GM19452 (cell line): Measurements from ENCODE around the gene STMN3.
"Not testable (repeated sequence)": the region's sequence is repeated elsewhere in the genome, so short reads cannot be mapped to it uniquely, and the experiment has no call there.

Experiments
- ATAC-seq: cut with Tn5 transposase; IDR thresholded peaks from one replicate; pipeline ENCODE4 v1.9.1; 2021; ENCODE audit not compliant: unreplicated experiment

The STMN3 gene

DNA sequence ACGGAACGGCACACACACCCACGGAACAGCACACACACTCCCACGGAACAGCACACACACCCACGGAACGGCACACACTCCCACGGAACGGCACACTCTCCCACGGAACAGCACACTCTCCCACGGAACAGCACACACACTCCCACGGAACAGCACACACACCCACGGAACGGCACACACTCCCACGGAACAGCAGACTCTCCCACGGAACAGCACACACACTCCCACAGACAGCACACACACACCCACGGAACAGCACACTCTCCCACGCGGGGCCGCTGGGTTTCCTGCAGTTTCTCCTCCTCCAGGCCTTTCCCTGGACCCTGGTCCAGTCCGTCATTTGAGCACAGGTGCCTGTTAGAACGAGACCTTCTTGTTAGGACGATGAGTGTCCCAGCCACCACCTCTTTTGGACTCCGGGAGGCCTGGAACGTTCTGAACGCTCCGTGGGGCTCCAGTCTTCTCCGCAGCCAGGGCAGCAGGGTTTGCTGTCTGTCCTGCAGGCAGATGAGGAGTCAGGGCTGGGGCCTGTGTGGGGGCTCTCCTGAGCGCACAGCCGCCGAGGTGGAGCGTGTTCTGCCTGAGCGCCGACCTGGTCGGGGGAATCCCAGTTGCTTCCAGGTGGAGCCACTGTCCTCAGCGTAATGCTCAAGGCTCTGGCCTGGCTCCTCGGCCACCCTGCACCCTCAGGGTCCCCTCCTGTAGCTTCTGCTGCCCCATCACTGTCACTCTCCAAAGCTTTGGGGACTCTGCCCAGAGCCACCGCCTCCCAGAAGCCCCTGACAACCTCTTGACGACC is 25.6 kb upstream of the STMN3 start:
- ATAC-seq: no peak

GRCh38 chr20:63678071-63678470 is 24.8 kb upstream of the STMN3 start:
- no peak for ATAC-seq

GRCh38 chr20:63675681-63676368 is 22.6 kb upstream of the STMN3 start:
- no peak for ATAC-seq

GRCh38 chr20:63673951-63674350 is 20.7 kb upstream of the STMN3 start:
- no peak for ATAC-seq

- no peak for ATAC-seq
Observed at GRCh38 chr20:63672666-63673065, 19.4 kb upstream of the STMN3 start.

DNA sequence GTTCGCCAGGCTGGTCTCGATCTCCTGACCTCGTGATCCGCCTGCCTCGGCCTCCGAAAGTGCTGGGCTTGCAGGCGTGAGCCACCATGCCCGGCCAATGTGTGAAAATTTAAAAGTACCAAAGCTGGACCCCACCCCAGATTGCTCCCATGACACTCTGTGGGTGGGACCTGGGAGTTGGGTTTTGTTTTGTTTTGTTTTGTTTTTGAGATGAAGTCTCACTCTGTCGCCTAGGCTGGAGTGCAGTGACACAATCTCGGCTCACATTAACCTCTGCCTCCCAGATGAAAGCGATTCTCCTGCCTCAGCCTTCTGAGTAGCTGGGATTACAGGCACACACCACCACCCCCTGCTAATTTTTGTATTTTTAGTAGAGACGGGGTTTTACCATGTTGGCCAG is 18.5 kb upstream of the STMN3 start:
- ATAC-seq: not testable (repeated sequence)

DNA sequence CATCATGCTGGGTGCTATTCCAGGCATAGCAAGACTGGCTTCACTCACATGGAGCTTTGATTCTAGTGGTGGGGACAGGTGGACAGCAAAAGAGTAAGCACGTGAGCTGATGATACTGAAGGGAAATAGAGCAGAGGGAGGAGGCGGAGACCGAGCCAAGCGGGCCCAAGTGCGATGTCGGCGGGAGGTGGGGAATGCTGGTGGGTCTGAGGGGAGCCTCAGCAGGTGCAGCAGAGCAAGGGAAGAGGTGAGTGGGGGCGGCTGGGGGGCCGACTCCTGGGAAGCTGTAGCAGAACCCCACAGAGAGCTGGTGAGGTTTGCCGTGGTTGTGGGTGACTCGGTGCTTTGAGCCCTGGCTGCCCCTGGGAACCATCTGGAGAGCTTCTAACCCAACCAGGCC is 15.1 kb upstream of the STMN3 start:
- no peak for ATAC-seq

DNA sequence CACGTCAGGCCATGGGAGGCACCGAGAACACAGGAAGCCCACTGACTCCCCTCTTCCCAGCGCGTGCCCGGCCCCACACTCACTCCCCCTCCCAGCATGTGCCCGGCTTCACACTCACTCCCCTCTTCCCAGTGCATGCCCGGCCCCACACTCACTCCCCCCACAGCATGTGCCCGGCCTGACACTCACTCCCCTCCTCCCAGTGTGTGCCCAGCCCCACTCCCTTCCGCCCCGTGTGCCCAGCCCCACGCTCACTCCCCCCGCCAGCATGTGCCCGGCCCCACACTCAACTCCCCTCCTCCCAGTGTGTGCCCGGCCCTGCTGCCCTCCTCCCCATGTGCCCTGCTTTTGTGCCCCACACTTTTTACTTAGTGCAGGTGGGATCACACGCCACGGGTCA is 14.6 kb upstream of the STMN3 start:
- ATAC-seq: no peak

- ATAC-seq: no peak
Observed at GRCh38 chr20:63665708-63666107, 12.5 kb upstream of the STMN3 start.

DNA sequence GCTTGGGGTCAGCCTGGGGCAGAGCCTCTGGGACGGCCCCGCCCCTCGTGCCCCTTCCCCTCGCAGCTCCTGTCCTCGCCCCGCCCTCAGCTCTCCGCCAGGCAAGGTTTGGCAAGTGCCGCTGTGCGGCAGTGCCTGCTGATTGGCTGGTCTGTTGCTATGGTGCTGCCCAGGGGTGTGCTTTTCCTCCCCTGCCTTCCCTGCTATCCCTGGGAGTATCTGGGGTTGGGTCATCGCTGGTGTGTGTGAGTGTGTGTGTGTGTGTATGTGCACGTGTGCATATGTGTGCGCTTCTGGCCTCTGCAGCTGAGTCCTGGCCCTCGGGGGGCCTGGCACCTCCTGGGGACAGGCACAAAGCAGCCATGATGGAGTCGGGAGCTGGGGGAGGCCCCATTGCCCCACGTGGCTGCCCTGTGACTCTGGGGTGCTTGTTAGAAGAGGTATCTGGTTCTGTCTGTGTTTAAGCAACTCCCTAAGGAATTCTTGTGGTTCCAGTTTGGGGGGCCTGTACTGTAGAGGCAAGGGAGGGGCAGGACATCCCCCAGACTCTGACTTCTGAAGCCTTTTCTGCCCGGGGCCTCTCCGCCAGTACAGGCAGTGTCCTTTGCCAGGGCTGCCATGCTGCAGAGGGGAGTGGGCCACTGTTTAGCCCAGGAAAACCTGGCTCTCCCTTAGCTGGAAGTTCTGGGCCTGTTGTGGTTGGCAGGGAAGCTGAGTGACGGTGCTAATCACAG is 11.8 kb upstream of the STMN3 start:
- no peak for ATAC-seq

DNA sequence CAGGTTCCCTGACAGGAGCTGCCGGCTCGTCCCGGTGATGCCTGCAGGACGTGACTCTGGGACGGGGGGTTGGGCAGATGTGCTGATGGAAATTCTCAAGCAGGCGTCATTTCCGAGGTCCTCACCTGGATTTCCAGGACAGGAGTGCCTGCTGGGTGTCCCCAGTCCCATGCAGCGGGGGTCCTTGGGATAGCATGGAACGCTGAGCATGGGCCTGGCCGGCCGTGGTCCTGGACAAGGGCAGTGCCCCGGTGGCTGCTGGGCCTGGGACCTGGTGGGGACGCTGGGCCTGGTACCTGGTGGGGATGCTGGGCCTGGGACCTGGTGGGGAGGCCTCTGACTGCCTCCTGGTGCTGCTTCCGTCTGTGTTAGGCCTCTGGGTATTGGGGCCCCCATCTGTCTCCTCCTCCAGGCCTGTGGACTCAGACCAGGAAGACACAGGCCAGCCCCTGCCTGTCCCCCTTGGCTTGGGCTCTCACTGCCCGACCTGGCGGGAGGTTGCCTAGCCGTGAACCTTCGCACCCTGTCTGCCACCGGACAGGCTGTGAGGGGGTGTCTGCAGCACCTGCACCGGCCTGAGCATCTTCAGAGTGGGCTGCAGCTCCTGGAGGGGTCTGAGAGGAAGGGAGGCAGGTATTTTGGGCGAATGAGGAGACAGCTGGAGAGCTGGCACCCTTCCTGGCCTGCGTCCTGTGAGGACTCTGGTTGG is 11.1 kb upstream of the STMN3 start:
- ATAC-seq: no peak

- ATAC-seq: no peak
Observed at GRCh38 chr20:63663332-63664066, 10.3 kb upstream of the STMN3 start.

- no peak for ATAC-seq
Observed at GRCh38 chr20:63662813-63663189, 9.6 kb upstream of the STMN3 start.

DNA sequence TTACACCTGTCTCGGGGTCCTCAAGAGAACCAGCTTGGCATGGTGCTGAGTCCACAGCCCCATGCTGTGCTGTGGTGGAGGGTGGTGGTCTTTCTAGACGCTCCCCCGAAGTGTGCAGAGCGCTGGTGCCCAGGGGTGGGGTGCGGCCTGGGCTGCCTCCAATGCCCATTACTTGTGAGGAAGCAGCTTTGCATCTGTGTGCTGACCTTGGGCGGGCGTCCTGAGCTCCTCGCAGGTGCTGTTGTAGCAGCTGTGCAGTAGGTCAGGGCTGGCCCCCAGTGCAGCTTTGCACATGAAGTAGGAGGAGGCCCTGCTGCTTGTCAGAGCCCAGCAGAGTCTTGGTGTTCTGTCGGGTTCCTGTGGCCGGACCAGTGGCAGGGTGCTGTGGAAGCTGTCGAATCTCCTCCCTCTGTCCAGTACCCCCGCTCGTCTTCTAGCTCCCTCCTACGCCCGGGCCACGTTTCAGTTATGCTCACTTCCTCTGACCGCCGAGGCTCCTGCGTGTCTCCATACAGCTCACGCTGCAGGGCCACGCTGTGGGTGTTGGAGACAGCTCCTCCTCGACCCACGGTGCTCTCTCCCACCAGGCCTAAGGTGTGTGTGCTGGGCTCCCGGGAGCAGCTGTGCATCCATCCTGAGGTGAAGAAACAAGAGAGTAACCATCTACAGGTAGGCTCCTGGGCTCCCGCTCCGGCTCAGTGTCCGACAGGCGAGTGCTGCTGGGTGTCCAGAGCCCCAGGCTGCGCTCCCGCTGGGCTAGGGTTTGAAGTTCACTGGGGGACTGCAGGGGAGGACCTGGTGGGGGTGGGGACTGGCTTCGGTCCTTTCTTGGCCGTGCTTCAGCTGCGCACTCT is 9.0 kb upstream of the STMN3 start:
- no peak for ATAC-seq

DNA sequence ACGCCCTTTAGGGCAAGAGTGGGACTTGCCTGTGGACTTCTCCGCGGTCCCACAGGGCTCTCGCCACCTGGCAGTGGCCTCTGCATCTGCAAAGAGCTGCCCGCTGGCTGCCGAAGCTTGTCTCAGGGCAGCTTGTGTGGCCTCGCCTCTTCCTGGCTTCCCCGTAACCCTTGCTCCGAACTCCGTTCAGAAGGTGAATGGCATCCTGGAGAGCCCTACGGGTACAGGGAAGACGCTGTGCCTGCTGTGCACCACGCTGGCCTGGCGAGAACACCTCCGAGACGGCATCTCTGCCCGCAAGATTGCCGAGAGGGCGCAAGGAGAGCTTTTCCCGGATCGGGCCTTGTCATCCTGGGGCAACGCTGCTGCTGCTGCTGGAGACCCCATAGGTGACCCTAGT is 7.9 kb upstream of the STMN3 start:
- ATAC-seq: no peak

DNA sequence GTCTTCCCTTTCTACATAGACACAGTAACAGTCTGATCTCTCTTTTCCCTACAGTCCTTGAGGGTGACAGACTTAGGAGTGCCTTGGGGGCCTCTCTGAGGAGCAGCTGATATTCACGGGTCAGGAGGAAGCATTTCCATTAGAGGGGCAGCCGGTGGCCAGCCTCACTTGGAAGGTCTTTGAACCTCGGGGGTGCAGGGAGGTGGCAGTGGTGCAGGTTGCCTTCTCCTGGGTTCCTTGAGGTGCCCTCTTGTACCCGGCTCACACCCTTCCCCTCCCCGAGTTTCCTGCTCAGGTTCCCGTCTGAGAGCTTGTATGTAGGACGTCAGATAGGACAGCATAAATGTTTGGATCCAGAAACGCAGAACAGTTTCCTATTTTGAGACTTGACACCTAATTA is 7.4 kb upstream of the STMN3 start:
- ATAC-seq: no peak

DNA sequence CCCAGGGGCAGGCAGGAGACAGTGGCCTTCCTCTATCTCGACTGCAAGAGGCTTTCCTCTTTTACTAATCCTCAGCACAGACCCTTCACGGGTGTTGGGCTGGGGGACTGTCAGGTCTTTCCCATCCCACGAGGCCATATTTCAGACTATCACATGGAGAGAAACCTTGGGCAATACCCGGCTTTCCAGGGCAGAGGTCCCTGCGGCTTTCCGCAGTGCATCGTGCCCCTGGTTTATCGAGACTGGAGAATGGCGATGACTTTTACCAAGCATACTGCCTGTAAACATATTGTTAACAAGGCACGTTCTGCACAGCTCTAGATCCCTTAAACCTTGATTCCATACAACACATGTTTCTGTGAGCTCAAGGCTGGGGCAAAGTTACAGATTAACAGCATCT is 7.0 kb upstream of the STMN3 start:
- ATAC-seq: not testable (repeated sequence)

DNA sequence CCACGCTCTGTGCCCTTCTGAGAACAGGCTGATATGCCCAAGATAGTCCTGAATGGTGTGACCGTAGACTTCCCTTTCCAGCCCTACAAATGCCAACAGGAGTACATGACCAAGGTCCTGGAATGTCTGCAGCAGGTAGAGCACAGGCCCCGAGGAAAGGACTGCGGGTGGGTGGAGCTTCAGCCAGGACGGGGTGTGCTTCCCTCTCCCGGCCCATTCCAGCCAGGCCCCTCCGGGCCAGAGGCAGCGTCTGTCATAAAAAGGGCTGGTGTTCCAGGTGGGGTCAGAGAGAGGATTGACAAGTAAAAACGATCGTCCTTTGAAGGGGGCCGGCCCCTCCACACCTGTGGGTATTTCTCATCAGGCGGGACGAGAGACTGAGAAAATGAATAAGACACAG is 6.1 kb upstream of the STMN3 start:
- ATAC-seq: no peak

DNA sequence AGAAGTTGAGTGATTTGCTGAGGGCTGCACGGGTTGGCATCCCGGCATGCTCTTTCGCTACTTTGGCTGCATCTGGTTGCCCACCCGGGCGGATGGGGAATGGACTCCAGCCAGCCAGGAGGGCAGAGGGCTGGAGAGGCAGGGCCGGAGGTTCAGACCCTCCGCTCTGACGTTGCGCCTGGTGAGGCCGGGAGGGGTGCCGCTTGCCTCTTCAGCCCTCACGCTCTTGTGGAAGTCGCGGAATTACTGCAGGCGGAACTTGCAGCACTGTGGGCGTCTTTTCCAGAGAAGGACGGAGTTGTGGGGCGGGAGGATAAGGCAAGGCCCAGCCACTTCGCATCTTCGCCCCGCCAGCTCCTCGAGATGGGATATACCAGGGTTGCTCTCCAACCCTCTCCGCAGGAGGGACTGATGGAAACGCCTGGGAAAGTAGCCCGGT is 5.5 kb upstream of the STMN3 start:
- peak; percentile 19 for ATAC-seq
